Right lobe of liver (tissue), 4 donors: ENCODE data around the gene EEF1A1.

Experiments used
- CTCF ChIP-seq, 4 donors: fragments of 200-600 bp in 3 of 4; fragments of 450-650 bp in 1 of 4; IDR thresholded peaks; one replicate each; pipeline versions ENCODE4 v1.5.1 to v1.8.0; 2016 to 2022; ENCODE audit warnings: antibody characterized with exemption in 4 of 4, mild to moderate bottlenecking in 2 of 4
- POLR2A ChIP-seq: fragments of 450-650 bp; IDR thresholded peaks from one replicate; pipeline ENCODE4 v1.6.1; 2017; ENCODE audit warnings: antibody characterized with exemption, mild to moderate bottlenecking
- donor health status: DM: no; HTN: no; CAD: no.
- donor health status: DM: no; HTN: no; CAD: no.
- donor health status: DM: no; HTN: yes; CAD: no.

GRCh38 chr6:73504160-73504559 lies 16.7 kb downstream of the EEF1A1 start:
- TF ChIP-seq CTCF (IDR thresholded peaks at IDR 0.05) (no peak), POLR2A (no peak)
